Measurements from ENCODE around the gene LRRC4B. TPM values are rescaled to one million over a fixed set of nuclear protein-coding genes. Genes with fewer than 3 reads are reported as not detected.

The LRRC4B gene
- total RNA-seq, 2 donors from 2014 or later: 0.26 to 10.5 TPM

GRCh38 chr19:50519006-50519575 lies 49.1 kb downstream of the LRRC4B start:
- H3K36me3 ChIP-seq (replicated peaks in 1 of 2; ENCODE audit: insufficient read depth in 1 of 2, low read depth in 2 of 2): no peaks in the 10 kb centered on the region
- no peak for ATAC-seq
- no peak overlapping the region for H3K27ac ChIP-seq
- intact Hi-C loops (cut with DNase I): loop anchor here (10.0 kb wide), 1 partner anchor 596 kb away; no protein-coding TSS in a partner anchor
- no peaks in the 10 kb centered on the region for H3K4me1 ChIP-seq
- H3K27me3 ChIP-seq: peaks cover 0 to 5% of the 10 kb centered on the region in 2 donors
- H3K9me3 ChIP-seq: no peaks in the 10 kb centered on the region
- H3K4me3 ChIP-seq: no peak overlapping the region
- no peak for DNase-seq
- WGBS, 2 donors: 87 to 88% methylated on average over 8 to 37 of the region's 40 CpGs
- no peak for TF ChIP-seq CTCF (IDR thresholded peaks at IDR 0.05)
- no peak for TF ChIP-seq POLR2A (IDR thresholded peaks at IDR 0.05)

GRCh38 chr19:50518091-50519005 lies 49.9 kb downstream of the LRRC4B start:
- TF ChIP-seq POLR2A (IDR thresholded peaks at IDR 0.05) (no peak), CTCF (IDR thresholded peaks at IDR 0.05) (no peak)
- Histone ChIP-seq H3K4me3 (no peak overlapping the region), H3K9me3 (no peaks in the 10 kb centered on the region), H3K36me3 (replicated peaks in 1 of 2; ENCODE audit: insufficient read depth in 1 of 2, low read depth in 2 of 2) (no peaks in the 10 kb centered on the region), H3K4me1 (no peaks in the 10 kb centered on the region), H3K27ac (no peak overlapping the region), H3K27me3 (peaks cover 0 to 5% of the 10 kb centered on the region in 2 donors)
- ATAC-seq: no peak
- 89 to 94% methylated on average over 57 to 82 of the region's 87 CpGs for WGBS, 2 donors
- DNase-seq: no peak
- intact Hi-C loops (cut with DNase I): loop anchor here (10.0 kb wide), 1 partner anchor 596 kb away; no protein-coding TSS in a partner anchor

GRCh38 chr19:50517704-50518075 lies 50.5 kb downstream of the LRRC4B start:
- peaks cover 0 to 5% of the 10 kb centered on the region in 2 donors for H3K27me3 ChIP-seq
- DNase-seq (no peak), ATAC-seq (no peak)
- no peak overlapping the region for H3K27ac ChIP-seq
- intact Hi-C loops (cut with DNase I): loop anchor here (10.0 kb wide), 1 partner anchor 597 kb away; no protein-coding TSS in a partner anchor
- no peak for TF ChIP-seq CTCF (IDR thresholded peaks at IDR 0.05)
- TF ChIP-seq POLR2A (IDR thresholded peaks at IDR 0.05): no peak
- no peaks in the 10 kb centered on the region for H3K36me3 ChIP-seq (replicated peaks in 1 of 2; ENCODE audit: insufficient read depth in 1 of 2, low read depth in 2 of 2)
- WGBS, 2 donors: 91 to 93% methylated on average over 11 to 35 of the region's 37 CpGs
- H3K4me1 ChIP-seq: no peaks in the 10 kb centered on the region
- no peaks in the 10 kb centered on the region for H3K9me3 ChIP-seq
- H3K4me3 ChIP-seq: no peak overlapping the region

- WGBS, 2 donors: 28 to 56% methylated on average over 28 to 50 of the region's 53 CpGs
- intact Hi-C loops (cut with DNase I): loop anchor here (10.0 kb wide), 1 partner anchor 598 kb away; no protein-coding TSS in a partner anchor
- ATAC-seq (no peak), DNase-seq (no peak)
- no peak for TF ChIP-seq CTCF (IDR thresholded peaks at IDR 0.05)
- Histone ChIP-seq H3K4me3 (no peak overlapping the region), H3K27ac (no peak overlapping the region), H3K36me3 (replicated peaks in 1 of 2; ENCODE audit: insufficient read depth in 1 of 2, low read depth in 2 of 2) (no peaks in the 10 kb centered on the region), H3K9me3 (no peaks in the 10 kb centered on the region), H3K4me1 (no peaks in the 10 kb centered on the region), H3K27me3 (peaks cover 0 to 5% of the 10 kb centered on the region in 2 donors)
Observed at GRCh38 chr19:50516964-50517703, 51.1 kb downstream of the LRRC4B start.
